T-helper 1 cell (primary cell): Measurements from ENCODE around the gene MFSD2B.
A peak's percentile ranks its signal among the peaks of the same experiment; 100 is the strongest.
"Not testable (repeated sequence)": the region's sequence is repeated elsewhere in the genome, so short reads cannot be mapped to it uniquely, and the experiment has no call there.

Experiments
- DNase-seq, 5 donors: peaks; one replicate each; pipeline ENCODE4 v3.0.0-alpha.2; 2012 to 2020

MFSD2B gene

DNA sequence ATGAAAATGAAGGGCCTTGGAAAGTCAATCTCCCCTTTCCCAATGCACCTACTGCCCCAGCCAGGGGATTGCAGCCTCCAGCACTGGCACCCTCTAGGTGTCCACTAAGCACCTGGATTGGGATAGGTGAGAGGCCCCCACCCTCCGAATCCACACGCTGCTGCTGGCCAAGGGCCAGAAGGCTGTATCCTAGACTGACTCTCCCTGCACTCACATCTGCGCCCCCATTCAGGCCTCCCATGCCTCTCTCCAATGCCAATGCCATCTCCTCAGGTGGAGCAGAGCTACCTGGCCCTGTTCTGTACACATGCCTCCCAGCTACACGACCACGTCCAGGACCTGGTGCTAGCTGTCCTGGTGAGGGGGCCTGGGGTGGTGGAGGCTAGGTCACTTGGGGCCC, 9.8 kb downstream of the MFSD2B start:
- no peak for DNase-seq

DNA sequence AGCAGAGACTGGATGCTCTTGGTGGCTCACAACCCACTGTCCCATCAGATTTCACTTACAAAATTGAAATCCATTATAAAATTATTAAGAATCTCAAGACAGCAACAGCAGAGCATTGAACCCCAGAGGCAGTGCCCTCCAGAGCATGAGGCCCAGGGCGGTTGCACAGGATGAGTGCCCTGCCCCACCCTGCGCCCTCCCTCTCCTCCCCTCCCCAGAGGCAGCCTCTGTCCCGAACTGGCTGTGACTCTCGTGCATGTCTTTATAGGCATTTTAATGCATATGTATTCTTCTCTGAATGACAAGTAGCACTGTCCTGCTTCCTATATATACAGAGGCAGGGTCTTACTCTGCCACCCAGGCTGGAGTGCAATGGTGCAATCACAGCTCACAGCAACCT, 10.4 kb downstream of the MFSD2B start:
- DNase-seq: no peak

DNA sequence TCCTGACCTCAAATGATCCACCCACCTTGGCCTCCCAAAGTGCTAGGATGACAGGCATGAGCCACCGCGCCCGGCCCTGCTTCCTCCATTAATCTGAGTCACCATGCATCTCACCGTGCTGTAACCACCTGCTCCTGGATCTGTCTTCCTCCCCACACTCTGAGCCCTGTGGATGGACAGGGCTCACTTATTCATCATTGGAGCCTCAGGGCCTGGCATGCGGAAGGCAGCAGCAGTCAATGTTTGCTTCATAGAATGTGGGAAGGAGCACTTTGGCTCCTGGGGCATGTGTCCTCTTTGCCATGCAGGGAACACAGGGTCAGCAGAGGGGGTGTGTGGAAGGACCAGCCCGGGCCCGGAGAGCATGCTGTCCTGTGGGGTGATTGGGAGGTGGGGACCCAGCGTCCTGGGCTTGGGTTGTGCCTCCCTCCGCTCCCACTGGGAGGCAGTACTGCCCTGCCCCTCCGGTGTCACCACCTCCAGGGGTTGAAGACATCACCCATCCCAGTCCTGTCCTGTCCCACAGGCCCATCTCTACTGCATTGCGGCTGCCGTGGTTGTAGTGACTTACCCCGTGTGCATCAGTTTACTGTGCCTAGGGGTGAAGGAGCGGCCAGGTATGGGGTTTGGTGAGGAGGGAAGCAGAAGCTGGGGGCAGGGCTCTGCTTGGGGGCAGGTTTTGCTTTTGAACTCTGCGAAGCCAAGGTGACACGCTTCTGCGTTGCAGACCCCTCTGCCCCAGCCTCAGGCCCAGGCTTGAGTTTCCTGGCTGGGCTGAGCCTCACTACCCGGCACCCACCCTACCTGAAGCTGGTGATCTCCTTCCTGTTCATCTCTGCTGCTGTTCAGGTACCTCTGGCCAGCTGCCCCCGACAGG, 11.5 kb downstream of the MFSD2B start:
- no peak for DNase-seq

DNA sequence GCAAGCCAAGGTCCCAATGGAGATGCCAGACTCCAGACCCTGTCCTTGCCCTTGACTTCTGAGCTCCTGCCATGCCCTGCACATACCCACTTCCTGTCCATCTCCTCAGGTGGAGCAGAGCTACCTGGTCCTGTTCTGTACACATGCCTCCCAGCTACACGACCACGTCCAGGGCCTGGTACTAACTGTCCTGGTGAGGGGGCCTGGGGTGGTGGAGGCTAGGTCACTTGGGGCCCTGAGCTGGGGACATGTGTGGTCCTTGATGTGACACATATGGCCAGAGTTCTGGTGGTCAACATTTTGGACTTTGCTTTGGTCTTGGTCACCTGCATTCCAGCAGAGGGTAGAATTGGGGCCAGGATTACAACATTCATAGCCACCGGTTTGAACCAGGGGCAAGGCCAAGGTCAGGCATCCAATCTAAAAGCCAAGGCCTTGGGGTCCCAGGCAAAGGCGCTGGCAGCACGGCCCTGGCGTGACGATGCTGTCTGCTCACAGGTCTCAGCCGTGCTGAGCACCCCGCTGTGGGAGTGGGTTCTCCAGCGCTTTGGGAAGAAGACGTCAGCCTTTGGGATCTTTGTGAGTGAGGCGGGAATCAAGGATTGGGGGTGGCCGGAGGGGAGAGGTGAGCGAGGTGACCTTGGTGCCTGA, 12.6 kb downstream of the MFSD2B start:
- no peak for DNase-seq

DNA sequence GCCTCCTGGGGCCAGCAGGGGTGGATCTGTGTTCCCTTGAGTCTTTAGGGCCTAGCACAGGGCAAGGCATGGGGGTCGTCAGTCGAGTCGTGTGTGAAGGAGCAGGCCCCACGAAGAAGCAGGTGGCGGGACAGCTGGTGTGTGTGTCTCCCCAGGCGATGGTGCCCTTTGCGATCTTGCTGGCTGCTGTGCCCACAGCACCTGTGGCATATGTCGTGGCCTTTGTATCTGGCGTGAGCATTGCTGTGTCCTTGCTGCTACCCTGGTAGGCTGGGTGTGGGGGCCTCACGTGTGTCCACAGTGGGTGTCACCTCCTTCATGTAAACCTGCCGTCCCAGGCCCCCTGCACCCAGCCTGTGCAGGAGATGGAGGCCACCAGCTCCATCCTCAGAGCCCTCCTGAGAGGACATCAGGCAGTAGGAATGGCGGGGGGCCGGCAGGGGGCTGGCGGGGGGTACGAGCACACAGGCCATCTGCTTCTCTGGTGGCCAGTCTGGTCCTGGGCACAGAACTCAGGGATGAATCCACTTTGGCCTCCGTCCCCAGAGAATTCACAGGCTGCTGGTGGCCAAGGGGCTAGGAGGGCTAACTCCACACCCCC, 13.2 kb downstream of the MFSD2B start:
- no peak for DNase-seq

DNA sequence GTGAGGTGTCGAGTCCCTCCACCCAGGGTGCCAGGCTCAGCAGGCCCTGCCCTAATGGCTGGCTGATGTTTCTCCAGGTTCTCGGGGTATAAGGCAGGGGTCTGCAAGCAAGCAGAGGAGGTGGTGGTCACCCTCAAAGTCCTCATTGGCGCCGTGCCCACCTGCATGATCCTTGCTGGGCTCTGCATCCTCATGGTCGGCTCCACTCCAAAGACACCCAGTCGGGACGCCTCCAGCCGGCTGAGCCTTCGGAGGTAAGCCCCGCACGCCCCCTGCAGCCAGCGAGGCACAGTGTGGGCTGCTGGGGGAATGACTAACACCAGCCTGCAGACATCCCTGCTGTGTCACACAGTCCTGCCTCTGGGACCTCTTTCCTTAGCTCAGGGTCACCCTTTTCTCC, 14.1 kb downstream of the MFSD2B start:
- no peak for DNase-seq

DNA sequence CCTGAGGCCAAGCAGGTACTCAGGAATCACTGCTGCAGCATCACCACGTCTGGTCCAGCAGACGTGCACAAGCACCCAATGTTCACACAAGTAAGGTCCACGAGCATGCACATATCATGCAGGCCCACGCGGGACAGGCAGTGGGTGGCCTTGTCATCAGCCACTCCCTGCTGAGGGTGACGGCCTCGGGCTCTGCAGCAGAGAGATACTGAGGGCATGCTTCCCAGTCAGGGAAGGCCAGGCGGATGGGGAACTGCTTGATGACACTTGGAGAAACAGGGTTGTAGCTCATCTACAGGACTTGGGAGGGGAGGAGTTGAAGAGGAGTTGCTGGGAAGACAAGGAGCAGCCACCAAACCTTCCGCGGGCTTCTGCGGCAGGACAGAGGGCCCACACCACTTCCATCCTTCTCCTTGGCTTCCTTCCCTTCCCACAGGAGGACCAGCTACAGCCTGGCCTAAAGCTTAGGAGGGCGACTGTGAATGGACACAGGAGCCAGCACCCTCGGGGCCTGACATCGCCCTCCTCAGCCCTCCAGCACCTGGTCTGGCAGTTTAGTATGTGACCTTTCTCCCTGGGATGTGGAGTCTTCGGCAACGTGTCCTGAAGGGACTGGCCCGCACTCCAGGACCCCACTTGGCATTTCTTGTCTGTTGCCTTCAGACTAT, 15.2 kb downstream of the MFSD2B start:
- DNase-seq: no peak

DNA sequence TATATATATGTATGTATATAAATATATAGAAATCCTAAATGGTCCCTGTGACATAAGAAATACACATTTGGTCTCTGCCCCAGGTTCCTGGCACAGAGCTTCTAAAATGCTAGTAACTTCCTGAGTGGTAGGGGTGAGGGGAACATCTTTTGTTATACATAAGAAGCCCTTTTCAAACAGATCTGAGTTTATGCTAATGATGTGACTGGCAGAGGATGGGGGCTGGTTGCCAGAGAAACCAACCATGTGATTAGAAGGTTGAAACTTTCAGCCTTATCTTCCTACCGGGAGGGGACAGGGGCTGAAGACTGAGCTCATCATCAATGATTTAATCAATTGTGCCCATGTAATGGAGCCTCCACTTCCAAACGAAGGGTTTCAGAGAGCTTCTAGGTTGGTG, 16.3 kb downstream of the MFSD2B start:
- no peak for DNase-seq

DNA sequence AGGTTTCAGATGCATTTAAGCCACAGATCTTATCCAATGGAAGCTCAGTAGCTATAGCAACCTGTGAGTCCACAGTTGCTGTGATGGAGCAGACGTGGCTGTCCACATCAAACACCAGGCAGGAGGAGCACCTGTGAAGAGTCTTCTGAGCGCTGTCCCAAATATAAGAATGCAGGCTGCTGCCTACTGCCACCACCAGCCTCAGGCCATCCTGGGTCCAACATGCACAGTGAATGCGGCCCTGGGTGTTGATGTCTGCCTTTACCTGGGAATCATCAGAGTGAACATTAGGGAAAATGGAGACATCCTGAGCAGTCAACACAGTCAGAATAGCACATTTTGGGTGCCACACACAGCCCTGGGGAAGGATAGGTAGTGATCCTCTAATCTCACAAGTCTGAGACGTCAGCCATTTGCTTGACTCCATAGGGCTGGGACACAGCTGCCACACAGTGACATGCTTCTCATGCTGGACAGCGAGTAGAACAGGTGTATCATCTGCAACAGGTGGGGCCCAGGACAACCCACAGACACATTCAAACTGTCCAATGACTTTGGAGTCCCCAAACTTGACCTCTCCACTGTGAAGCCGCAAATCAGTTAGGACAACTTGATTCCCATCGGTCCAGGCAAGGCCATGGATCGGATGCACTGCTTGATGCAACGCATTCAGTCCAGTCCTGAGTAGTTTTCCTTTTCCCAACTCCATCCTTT, 29.1 kb downstream of the MFSD2B start:
- DNase-seq: no peak

DNA sequence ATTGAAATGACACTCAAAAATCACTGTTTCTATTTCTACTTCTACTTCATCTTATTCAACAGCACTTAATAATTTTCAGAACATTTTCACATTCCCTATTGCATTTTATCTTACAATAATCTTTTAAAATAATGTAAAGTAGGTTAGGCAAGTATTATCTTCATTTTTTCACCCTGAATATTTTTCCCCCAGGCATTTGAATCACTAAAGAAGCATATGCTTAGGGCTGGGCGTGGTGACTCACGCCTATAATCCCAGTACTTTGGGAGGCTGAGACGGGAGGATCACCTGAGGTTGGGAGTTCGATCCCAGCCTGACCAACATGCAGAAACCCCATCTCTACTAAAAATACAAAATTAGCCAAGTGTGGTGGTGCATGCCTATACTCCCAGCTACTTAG, 30.6 kb downstream of the MFSD2B start:
- no peak for DNase-seq

DNA sequence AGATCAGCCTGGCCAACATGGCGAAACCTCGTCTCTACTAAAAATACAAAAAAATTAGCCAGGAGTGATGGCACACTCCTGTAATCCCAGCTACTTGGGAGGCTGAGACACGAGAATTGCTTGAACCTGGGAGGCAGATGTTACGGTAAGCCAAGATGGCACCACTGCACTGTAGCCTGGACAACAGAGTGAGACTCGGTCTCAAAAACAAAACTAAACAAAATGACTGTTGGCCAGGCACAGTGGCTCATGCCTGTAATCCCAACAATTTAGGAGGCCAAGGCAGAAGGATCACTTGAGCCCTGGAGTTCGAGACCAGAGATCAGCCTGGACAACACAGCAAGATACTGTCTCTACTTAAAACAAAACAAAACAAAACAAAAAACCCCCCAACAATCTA, 33.2 kb downstream of the MFSD2B start:
- not testable (repeated sequence) for DNase-seq

DNA sequence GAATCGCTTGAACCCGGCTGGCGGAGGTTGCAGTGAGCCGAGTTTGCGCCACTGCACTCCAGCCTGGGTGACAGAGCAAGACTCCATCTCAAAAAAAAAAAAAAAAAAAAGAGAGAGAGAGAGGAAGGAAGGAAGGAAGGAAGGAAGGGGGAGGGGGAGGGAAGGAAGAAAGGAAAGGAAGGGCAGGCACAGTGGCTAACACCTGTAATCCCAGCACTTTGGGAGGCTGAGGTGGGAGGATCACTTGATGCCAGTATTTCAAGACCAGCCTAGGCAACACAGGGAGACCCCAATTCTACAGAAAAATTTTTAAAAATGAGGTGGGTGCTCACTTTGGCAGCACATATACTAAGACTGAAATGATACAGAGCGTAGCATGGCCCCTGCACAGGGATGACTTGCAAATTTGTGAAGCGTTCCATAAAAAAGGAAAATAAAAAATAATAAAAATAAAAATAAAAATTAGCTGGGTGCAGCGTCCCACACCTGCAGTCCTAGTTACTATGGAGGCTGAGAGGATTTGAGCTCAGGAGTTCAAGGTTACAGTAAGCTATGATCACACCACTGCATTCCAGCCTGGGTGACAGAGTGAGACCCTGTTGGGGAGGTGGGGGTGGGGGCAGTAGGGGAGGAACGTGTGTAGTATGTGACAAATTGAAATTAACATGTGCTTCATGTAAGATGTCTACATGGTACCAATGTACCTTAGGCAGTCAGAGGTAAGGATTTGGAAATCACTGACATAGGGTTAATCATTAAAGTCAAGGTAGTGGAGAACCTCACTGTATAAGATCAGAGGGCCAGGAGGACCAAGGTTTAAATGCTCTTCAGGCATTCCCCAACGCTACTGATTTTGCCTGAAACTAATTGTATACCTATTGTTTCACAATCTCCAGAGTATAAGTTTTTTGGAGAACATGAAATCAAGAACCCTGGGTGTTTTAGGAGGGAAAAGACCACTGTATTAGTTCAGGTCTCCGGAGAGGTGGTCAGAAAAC, 35.9 kb downstream of the MFSD2B start:
- no peak for DNase-seq

DNA sequence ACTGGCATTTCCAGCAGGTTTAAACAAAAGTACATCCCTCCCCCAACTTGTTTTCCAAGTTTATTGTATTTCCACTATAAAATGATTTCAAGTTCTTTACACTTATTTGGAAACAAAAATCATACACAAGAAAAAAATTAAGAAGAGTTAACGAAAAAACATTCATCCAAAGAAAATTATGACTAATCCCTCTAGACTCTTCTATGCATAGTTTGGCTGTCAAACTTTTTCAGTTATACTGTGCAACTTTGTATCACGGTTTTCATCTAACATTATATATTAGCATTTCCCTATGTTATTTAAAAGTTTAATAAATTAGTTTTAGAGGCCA, 36.7 kb downstream of the MFSD2B start:
- DNase-seq: no peak

DNA sequence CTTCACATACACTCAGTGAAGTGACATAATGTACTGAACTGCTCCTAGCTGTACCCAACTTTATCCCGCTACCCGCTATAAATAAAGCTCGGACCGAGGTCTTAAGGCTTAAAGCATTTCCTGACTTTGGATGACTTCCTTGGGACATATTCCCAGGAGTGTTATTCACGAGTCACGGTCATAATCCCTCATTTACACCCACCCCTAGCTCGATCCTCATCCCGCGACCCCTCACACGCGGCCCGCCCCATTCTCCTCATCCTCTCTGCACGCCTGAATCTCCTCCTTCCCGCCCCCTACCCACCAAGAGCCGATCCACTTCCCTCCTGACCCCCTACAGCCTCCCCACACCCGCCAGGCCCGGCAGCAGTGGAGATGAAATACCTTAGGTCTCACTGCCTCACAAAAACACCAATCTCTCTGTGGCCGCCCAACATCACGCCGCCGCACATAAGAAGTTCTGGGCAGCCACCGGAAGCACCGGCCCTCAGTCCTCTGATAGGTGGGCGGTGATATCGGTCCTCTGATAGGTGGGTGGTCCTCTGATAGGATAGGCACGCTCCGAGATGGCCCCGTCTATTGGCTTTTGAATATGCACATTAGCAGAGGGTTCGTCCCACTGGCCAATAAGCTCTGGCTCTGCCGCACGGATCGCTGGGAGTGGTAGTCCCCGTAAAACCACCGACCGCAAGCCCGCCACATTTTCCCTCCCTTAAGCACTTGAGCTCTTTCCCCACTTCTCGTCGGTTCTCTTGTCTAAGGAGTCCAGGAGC, 37.2 kb downstream of the MFSD2B start, which contains the start of gene WDCP:
Gene WDCP (minus strand): TSS at position 462 of the 773 bp plus-strand sequence. CDS start 7,897 bp downstream, outside the sequence.
- peak; percentile 86 to 98 (median 91) for DNase-seq

DNA sequence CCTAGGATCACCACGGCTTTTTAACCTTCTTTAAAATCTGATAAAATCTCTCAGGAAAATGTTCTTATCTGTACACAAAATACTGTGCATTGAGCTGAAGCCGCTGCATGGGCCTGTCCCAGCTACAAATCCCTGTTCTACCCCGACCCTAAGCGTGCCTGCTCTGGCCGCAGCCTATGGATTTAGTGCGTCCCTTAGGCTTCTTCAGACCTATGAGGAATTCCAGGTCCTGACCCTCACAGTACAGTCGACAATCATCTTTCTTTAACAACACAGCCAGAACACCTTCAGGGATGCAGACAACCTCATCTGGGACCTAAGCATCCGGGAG, 37.8 kb downstream of the MFSD2B start:
- no peak for DNase-seq

DNA sequence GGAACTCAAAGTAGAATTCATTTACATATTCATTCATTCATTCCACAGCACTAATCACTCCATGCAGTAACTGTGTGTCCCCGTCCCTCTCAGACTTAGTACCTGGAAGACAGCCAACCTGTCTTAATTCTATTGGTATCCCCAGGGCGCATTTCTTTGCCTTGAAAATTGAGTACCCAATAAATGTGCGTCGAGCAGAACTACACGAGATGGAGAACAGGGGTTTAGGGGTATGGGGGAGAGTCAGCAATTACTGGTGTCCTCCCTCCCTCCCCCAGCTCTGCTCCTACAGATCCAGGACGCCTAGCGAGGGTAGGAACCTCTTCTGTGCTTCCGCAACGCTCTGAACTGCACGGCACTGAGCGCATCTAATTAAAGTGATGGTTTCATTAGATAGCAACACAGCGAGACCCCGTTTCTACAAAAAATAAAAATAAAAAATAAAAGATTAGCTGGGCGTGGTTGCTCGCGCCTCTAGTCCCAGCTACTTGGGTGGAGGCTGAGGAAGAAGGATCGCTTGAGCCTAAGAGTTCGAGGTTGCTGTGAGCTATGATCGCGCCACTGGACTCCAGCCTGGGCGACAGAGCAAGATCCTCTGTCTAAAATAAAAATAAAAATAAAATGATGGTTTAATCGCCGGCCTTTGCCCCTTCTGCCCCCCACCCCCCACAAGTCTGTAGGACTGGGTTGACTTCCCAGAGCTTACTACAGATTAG, 39.0 kb downstream of the MFSD2B start:
- no peak for DNase-seq

DNA sequence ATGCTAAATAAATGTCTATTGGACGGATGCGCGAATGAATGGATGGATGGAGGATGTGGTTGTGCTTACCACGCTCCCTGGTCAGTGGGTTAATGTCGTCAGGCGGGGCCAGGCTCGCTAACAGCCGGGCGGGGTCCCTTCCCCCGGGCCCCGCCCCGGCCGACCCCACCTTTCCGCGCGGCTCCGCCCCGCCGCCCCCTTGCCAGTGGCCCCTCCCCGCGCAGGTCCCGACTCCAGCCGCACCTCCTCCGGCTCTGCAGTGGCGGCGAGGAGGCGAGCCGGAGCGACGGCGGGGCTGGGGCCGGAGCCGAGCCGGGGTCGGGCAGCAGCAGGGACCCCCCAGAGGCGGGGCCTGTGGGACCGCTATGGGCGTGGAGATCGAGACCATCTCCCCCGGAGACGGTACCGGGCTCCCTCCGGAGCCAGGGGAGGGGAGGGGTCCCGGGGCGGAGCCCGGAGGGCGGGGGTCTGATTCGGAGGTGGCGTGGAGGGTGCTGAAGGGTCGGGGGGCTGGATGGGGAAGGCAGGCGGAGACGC, 39.7 kb downstream of the MFSD2B start, which contains the start of gene FKBP1B:
Gene FKBP1B (plus strand): TSS at position 257 of the 537 bp plus-strand sequence. CDS start 109 bp downstream, at position 366.
- peak; percentile 33 to 54 (median 39) for DNase-seq

DNA sequence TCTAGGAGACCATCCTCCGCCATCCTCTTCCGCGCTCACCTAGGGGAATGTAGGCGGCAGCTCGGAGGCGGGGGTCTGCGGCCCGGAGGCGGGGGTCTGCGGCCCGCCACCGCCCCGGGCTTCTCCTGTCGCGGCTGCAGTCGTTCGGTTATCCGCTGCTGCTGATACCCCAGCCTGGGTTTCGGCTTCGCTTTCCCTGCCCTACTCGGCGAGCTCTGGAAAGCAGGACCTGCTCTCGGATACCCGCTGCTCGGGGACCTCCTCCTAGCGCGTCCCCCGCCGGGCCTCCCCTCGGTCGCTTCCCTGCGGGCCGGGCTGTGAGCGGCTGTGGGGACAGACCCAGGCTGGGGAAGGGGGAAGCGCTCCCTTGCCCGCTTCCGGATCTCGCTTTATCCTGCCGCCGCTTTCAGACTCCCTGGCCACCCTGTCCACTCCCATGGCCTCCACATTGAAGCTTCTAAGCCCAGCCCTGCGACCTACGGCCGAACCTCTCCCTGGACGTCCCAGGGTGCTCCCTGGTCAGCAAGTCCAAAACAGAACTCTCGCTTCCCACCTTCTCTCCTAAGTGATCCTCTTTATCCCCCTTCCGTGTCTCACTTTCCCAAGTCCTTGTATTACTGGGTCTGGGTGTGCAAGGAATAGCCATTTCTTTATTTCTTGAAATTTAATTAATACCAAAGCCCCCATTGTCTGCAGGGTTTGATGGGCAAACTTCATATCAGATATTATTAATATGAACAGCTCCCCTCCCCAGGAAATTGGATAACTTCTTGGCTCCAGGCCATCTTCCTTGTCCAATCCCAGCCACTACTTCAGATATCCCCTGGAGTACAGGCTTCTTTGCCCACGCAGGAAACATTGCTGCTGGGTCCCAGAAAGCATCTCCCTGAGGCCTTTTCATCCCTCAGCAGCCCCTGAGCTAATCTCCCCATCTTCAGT, 40.4 kb downstream of the MFSD2B start:
- peak in 1 of 5 donors; percentile 12 for DNase-seq
